ENCODE data around the gene HSPA9. TPM values are rescaled to one million over a fixed set of nuclear protein-coding genes. Genes with fewer than 3 reads are reported as not detected.

The HSPA9 gene
- total and polyA plus RNA-seq, 2 of the 13 experiments (the other 11 are each of a cell fraction or from before 2014, with no cell fraction given) = 165 to 478 TPM

DNA sequence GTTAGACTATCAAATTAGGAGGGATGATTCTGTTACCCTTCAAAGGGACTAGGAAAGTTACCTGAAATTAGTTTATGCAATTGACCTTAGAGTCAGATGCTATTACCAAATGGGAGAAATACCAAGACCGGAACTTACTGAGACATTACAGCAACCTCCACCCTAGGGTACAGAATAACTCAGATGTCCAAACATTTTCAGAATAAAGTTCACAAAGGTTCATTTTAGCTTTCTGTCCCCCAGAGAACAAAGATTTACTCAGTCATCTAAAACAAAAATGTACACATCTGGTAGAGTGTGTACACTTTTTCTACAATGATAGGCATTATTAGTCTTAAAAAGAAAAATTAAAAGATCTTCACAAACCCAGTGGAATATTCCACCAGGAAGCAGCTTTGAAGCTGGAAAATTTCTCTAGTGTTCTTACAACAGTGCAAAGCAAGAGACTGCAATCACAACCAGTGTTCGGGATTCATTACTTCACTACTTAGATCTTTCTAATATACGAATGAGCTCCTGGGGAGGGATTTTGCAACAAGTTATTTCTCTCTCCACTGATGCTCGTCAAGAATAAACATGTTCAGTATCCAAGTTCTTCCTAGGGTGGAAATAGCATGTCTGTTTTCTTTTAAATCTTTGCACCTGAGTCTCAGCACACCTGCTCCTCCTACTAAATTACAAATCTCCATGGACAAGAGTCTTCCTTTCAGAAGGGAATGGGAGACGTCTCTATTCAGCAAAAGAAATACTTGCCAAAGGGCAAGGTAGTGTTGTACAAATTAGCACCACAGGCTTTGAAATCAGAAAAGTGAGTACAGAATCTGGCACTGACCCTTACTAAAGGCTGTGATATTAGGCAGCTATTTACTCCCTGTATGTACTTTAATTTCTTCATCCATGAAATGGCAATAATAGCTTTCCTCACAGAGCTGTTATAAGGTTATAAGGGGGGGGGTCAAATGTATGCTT lies 40.9 kb downstream of the HSPA9 start (continued):
- TF ChIP-seq, protein P1, sequence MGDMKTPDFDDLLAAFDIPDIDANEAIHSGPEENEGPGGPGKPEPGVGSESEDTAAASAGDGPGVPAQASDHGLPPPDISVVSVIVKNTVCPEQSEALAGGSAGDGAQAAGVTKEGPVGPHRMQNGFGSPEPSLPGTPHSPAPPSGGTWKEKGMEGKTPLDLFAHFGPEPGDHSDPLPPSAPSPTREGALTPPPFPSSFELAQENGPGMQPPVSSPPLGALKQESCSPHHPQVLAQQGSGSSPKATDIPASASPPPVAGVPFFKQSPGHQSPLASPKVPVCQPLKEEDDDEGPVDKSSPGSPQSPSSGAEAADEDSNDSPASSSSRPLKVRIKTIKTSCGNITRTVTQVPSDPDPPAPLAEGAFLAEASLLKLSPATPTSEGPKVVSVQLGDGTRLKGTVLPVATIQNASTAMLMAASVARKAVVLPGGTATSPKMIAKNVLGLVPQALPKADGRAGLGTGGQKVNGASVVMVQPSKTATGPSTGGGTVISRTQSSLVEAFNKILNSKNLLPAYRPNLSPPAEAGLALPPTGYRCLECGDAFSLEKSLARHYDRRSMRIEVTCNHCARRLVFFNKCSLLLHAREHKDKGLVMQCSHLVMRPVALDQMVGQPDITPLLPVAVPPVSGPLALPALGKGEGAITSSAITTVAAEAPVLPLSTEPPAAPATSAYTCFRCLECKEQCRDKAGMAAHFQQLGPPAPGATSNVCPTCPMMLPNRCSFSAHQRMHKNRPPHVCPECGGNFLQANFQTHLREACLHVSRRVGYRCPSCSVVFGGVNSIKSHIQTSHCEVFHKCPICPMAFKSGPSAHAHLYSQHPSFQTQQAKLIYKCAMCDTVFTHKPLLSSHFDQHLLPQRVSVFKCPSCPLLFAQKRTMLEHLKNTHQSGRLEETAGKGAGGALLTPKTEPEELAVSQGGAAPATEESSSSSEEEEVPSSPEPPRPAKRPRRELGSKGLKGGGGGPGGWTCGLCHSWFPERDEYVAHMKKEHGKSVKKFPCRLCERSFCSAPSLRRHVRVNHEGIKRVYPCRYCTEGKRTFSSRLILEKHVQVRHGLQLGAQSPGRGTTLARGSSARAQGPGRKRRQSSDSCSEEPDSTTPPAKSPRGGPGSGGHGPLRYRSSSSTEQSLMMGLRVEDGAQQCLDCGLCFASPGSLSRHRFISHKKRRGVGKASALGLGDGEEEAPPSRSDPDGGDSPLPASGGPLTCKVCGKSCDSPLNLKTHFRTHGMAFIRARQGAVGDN (CRISPR knock-in tag; IDR thresholded peaks at IDR 0.05) = no peak
- no peak for TF ChIP-seq ZNF75D (CRISPR knock-in tag; IDR thresholded peaks at IDR 0.05; ENCODE audit: borderline replicate concordance)
- no peak for TF ChIP-seq ZNF180 (CRISPR knock-in tag; IDR thresholded peaks at IDR 0.05; ENCODE audit: borderline replicate concordance, low read depth)
- TF ChIP-seq ZNF121 (CRISPR knock-in tag; IDR thresholded peaks at IDR 0.05) = no peak
- no peak for TF ChIP-seq ZNF253 (CRISPR knock-in tag; IDR thresholded peaks at IDR 0.05; ENCODE audit: borderline replicate concordance)
- TF ChIP-seq SOX13 (IDR thresholded peaks at IDR 0.05) = no peak
- peak in 1 of 2 experiments; percentile 78; a peak in 1 of 4 replicates for TF ChIP-seq SOX13 (CRISPR knock-in tag; conservative IDR thresholded peaks at IDR 0.05 in 1 of 2, IDR thresholded peaks at IDR 0.05 in 1 of 2)
- TF ChIP-seq ZKSCAN8 (CRISPR knock-in tag; IDR thresholded peaks at IDR 0.05; ENCODE audit: borderline replicate concordance) = peak; percentile 48; the same call in 1 of the 2 replicates
- TF ChIP-seq, protein P2, sequence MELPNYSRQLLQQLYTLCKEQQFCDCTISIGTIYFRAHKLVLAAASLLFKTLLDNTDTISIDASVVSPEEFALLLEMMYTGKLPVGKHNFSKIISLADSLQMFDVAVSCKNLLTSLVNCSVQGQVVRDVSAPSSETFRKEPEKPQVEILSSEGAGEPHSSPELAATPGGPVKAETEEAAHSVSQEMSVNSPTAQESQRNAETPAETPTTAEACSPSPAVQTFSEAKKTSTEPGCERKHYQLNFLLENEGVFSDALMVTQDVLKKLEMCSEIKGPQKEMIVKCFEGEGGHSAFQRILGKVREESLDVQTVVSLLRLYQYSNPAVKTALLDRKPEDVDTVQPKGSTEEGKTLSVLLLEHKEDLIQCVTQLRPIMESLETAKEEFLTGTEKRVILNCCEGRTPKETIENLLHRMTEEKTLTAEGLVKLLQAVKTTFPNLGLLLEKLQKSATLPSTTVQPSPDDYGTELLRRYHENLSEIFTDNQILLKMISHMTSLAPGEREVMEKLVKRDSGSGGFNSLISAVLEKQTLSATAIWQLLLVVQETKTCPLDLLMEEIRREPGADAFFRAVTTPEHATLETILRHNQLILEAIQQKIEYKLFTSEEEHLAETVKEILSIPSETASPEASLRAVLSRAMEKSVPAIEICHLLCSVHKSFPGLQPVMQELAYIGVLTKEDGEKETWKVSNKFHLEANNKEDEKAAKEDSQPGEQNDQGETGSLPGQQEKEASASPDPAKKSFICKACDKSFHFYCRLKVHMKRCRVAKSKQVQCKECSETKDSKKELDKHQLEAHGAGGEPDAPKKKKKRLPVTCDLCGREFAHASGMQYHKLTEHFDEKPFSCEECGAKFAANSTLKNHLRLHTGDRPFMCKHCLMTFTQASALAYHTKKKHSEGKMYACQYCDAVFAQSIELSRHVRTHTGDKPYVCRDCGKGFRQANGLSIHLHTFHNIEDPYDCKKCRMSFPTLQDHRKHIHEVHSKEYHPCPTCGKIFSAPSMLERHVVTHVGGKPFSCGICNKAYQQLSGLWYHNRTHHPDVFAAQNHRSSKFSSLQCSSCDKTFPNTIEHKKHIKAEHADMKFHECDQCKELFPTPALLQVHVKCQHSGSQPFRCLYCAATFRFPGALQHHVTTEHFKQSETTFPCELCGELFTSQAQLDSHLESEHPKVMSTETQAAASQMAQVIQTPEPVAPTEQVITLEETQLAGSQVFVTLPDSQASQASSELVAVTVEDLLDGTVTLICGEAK (IDR thresholded peaks at IDR 0.05) = no peak
- TF ChIP-seq, protein P2 (CRISPR knock-in tag; IDR thresholded peaks at IDR 0.05) = no peak
- TF ChIP-seq, protein P3, sequence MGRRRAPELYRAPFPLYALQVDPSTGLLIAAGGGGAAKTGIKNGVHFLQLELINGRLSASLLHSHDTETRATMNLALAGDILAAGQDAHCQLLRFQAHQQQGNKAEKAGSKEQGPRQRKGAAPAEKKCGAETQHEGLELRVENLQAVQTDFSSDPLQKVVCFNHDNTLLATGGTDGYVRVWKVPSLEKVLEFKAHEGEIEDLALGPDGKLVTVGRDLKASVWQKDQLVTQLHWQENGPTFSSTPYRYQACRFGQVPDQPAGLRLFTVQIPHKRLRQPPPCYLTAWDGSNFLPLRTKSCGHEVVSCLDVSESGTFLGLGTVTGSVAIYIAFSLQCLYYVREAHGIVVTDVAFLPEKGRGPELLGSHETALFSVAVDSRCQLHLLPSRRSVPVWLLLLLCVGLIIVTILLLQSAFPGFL (CRISPR knock-in tag; IDR thresholded peaks at IDR 0.05) = no peak
- TF ChIP-seq ISX (CRISPR knock-in tag; conservative IDR thresholded peaks at IDR 0.05) = no peak
- TF ChIP-seq XBP1 (CRISPR knock-in tag; IDR thresholded peaks at IDR 0.05) = no peak
- TF ChIP-seq ZNF598 (CRISPR knock-in tag; IDR thresholded peaks at IDR 0.05; ENCODE audit: borderline replicate concordance) = no peak
